GM15510 (cell line): ENCODE measurements around the gene CCDC3.

Source experiments
- POLR2A ChIP-seq: IDR thresholded peaks from 3 replicates; pipeline ENCODE4 v1.6.1; 2011; ENCODE audit warnings: borderline replicate concordance; ENCODE audit not compliant: insufficient read length; ENCODE audit errors: extremely low read depth

Gene CCDC3

DNA sequence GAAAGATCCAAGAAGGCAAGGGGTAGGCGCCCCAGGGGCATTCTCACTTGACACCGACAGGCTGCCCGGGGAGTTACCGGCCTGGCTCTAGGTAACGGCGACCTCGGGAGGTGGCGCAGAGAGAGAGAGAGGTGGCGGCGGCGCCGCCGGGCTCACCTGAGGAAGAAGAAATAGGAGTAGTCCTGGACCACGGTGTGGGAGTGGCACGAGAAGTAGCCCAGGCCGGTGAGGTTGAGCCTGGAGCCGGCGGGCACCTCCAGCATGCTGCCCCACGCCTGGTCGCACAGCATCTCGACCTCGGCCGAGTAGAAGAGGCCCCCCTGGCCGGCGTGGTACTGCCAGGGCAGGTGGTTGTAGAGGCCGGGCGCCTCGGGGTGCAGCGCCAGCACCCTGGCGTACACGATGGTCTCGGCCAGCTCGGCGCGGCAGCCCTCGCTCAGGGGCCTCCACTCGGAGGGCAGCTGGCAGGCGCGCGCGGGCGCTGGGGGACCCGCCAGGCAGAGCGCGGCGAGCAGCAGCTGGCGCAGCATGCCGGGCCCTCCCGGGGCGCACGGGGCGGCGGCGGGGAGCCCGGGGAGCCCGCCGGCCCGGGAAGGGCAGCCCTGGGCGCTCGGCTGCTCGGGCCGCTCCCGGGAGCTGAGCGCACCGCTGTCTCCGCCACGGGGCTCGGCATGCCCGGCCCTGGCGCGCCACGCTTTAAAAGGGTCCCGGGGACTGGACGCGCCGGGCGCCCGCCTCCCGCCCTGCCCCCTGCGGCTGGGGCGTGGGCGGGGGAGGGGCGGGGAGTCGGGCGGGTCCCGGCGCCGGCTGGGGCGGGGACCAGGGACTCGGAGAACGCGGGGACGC, at the start of gene CCDC3:
CCDC3 (minus strand) TSS at position 673 of the 846 bp plus-strand sequence; CDS start at position 530, 143 bp downstream.
- no peak for TF ChIP-seq POLR2A

DNA sequence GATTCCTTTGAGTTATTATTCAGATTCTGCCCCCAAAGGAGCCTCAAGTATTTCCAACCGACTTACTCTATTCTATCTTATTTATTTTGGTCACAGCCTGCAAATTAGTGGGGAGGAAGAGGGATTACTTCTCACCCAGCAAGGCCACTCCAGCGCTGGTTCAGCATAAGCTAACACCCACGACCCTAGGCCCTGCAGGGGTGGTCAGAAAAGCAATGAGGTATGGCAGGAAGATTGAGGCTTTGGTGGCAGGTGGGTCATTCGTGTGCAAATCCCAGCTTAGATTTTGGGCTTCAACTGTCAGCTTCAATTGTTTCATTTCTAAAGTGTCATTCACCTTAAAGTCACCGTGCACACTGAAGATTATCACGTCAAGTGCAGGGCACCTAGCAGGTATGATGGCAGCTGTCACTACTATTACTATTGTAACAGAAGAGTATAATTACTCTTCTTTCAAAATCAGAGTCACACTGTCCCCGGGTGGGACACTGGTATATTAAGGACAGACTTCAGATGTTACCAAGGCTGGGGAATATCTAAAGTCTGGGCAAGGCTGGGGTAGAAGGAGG, 49.7 kb upstream of the CCDC3 start:
- no peak for TF ChIP-seq POLR2A

DNA sequence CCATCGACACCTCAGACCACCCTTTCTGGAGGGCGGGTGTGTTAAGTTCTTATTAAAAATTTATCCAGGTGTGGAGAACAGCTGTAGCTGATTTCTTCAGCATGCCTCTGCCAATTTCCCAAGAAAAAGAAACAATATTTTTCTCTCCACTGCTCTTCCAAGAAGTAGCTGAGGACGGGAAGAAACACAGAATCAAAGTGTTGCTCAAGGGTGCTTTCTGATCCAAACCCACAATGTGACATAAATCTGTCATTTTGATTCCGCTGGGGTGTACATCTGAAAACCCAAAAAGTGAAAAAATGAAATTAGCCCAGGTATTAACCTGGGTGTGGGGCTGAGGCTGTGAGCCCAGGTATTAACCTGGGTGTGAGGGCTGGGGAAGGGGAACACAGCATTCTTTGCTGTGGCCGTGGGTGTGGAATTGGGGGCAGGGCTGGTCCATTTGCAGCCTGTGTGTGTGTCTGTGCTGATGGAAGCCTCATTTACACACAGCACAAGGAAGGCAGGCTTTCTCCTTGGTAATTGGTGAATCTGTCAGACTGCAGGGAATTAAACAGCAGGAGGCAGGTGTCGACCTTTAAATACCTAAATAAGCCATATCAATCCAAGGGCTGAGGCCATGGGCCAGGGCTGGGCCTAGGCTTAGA, 48.4 kb upstream of the CCDC3 start:
- no peak for TF ChIP-seq POLR2A

DNA sequence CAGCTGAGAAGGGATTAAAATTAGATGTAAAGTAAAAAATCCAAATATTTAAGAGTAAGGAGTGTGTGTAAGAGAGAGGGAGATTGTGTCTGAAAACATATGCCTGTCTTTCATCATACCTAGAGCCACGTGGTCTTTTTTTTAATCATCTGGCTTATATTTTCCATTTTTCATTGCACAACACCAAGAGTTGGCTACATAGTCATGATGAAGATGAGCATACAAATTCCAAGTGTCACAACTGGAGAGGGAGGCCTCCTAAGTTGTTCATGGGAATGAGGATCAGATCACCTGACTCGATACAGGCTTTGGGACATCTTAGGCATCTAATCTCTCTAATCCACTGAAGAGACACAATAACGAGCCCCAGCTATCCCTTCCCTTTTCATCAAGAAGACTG, 47.2 kb upstream of the CCDC3 start:
- no peak for TF ChIP-seq POLR2A

DNA sequence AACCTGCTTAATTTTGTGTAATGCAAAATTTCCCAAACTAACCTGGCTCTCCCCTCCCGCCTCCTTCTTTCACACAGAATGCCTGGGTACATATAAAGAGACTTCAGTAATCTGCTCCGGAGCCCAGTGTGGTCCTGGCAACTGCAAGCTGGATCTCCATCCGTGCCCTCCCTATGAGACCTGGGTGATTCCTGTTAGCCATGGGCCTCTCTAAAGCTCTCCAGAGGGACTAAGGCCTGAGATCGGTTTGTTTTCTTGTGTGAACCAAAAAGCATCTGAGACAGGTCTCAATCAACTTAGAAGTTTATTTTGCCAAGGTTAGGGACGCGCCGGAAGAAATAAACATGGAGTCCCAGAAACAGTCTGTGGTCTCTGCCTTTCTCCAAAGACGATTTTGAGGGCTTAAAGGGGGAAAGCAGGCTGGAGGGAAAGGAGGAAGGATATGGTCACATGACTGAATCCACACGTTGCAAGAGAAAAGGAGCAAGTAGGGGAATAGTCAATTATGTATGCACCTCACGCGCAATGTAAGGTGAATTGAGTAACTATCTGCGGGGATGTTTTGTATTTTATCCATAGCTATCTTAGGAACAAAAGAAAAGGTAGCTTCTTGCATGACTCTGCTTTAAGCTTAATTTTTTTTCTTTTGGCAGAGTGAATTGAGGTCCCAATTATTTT, 46.2 kb upstream of the CCDC3 start:
- no peak for TF ChIP-seq POLR2A

DNA sequence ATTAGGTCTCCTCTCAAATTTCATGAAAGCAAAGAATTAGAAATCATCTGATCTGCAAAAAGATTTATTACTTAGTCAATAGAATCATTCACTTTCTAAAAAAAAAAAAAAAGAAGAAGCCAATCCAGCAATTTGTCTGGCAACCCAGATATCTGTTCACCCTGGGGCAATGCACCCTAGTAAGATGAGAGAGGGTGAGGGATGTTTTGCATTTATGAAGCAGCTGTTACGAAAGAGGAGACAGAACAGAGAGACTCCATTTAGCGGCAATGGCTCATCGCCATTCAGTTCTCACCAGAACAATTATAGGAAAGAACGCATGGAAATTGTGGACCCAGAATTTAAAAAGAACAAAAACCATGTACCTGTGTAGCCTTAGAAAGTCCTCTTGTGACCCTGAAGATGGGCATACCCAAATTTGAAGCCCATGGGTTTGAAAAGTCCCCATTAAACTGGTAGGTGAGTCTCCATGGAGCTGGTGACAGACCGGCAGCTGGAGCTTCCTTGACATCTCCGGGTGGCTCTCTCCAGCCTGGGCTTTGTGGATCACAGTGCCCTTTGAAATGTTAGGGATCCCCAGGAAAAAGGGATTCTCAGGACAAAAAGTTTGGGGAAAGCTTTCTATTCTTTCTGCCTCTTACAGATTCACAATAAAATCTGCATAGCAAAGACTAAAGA, 45.5 kb upstream of the CCDC3 start:
- TF ChIP-seq POLR2A: no peak

DNA sequence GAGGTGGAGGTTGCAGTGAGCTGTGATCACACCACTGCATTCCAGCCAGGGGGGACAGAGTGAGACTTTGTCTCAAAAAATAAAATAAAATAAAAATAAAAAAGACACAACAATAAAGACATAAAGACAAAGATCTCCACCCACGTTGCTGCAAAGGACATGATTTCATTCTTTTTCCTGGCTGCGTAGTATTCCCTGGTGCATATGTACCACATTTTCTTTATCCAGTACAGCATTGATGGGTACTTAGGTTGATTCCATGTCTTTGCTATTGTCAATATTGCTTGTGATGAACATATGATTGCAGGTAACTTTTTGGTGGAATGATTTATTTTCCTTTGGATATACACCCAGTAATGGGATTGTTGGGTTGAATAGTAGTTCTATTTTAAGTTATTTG, 42.0 kb upstream of the CCDC3 start:
- TF ChIP-seq POLR2A: no peak

DNA sequence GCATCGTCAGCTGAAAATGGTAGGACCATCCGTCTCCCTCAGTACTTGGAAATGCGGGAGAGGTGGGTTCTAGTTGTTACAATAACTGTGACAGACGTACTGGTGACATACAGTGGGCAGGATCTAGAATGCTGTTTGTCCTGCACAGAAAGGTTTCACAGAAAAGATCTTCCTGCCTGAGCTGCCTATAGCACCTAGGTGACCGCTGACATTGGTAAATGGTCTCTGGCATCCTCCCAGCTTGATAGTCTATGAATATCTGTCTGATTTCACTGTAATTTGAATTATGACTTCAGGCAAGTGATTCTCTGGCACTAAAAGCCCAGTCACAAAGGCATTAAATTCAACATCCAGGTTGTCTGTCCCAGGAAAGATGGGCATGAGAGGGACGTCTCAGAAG, 38.2 kb upstream of the CCDC3 start:
- TF ChIP-seq POLR2A: no peak

DNA sequence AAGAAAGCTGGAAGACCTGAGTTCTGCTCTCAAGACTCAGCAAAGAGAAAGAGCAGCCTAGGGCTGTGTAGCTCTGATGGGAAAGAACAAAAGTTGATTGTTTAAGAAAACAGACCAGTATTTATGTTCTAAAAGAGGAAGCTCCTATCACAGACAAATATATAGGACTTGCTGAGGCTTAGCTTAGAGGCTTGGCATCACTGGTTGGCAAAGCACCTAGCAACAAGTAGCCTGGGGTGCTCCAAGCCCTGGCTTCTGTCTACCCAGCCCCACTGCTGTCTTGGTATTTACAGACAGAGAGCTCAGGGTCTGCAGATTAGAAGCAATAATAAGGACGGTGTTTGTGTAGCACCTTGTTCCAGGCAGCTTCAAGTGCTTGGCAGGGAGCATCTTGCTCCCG, 36.9 kb upstream of the CCDC3 start:
- TF ChIP-seq POLR2A: no peak

DNA sequence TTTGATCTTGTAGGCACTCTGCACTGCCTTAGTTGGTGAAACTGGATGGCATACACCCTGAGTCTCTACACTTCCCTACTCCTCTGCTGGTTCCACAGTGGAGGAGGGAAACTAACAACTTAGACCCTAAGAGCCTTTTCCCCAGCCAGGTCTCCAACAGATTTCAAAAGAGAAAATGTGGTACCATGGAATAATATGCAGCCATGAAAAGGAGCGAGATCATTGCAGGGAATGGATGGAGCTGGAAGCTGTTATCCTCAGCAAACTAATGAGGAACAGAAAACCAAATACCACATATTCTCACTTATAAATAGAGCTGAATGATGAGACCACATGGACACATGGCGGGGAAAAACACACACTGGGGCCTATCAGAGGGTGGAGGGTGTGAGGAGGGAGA, 36.3 kb upstream of the CCDC3 start:
- TF ChIP-seq POLR2A: no peak

DNA sequence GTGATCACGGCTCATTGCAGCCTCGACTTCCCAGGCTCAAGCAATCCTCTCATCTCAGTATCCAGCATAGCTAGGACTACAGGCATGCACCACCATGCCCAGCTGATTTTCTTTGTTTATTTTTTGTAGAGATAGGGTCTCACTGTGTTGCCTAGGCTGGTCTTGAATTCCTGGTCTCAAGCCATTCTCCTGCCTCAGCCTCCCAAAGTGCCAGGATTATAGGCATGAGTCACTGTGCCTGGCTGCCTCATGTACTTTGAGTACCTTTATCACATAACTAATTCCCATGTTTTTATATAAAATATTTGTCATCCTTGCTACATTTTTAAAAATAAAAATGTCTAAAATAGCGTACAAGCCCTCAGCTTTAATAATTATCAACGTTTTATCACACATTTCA, 35.3 kb upstream of the CCDC3 start:
- TF ChIP-seq POLR2A: no peak

DNA sequence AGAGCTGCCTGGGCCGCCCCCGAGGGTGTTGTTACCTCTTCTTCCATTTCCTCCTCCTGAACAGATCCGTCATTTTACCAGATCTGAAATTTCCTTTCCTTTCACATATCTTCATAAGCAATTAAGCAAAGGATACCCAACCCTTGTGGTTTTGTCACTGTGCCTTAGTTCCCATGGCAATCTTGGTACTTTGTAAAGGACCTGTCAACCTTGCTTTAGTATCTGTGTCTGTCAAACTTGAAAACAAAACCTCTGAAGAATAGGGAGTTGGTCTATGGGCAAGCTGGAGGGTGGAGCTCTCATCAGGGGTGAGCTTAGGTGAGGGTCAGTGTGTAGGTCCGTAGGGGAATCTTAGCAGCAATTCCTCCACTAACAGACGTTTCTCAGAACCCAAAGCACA, 25.4 kb upstream of the CCDC3 start:
- no peak for TF ChIP-seq POLR2A

DNA sequence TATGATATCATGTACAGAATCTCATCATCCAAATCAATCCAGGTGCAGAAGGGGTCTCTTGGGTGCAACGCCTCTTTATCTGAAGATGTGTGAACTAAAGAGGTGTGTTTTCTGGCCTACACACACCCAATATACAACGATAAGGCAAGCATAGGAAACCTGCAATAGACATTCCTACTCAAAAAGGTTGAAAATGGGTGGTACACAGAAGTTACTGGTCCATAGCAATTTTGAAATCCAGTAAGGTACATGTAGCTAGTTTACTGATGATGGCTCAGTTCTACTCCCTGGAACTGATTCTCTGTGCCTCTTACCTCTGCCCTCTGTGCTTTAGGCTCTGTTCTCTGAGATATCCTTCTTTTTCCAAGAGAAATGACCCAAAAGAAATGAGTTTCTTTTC, 22.2 kb upstream of the CCDC3 start:
- no peak for TF ChIP-seq POLR2A

DNA sequence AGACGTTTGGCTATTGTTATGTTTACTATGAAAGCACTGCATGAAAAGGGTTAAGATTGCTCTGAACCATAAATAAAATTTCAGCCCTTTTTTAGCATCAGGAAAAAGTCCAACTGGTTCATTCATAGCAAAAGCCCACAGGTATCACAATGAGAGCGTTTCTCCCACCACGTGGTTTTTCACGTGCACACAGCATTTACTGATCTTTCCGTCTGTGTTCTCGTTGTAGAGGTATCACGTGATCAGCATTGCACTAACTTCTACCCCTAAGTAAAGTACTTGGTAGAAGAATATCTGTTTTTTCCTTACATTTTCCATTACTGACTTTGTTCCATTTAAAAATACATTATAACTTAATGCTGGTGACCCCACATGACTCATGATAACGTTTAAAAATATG, 17.8 kb upstream of the CCDC3 start:
- TF ChIP-seq POLR2A: no peak

DNA sequence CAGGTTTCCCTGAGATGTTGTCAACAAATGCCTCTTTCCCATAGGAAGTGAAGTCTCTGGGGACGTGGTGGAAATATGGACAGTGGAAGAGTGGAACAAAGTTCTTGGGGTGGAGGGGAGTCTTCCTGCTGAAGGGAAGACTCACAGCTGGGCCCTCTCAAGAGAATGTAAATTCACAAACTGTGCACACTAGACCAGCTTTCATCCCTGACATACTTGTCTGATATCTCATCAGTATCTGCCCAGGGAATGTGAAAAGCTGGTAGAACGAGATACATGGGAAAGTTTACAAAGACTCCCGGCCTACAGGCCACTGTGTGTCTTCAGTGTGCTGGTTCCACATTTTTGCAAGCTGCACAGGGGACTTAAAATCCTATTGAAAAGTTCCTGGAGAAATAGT, 16.7 kb upstream of the CCDC3 start:
- TF ChIP-seq POLR2A: no peak
